Measurements from ENCODE around the gene CTSF.

GRCh38 chr11:66523611-66524010, 44.8 kb downstream of the CTSF start:
- TF ChIP-seq CTCF (conservative IDR thresholded peaks at IDR 0.05 in 1 of 2, IDR thresholded peaks at IDR 0.05 in 1 of 2; ENCODE audit: low read depth in 1 of 2, low read length in 2 of 2): no peak
- no peak for TF ChIP-seq EZH2 (IDR thresholded peaks at IDR 0.05; ENCODE audit: low read length, missing control alignments)

Measured in fibroblast of lung (primary cell).